Stimulated activated CD4-positive, alpha-beta T cell treated with anti-CD3 and anti-CD28 coated beads, Interleukin-12 subunit alpha, Interleukin-12 subunit beta, amount 100 ng/mL, for 48 hours (primary cell): ENCODE results near the gene LBHD2.
"Not testable (repeated sequence)": the region's sequence is repeated elsewhere in the genome, so short reads cannot be mapped to it uniquely, and the experiment has no call there.

Source experiments
- DNase-seq, 3 donors: peaks; one replicate each; pipeline ENCODE4 v3.0.0-alpha.2; 2020; ENCODE audit warnings: low read depth in 2 of 3, low spot score in 1 of 3

Gene LBHD2

GRCh38 chr14:103103461-103104388, 19.7 kb downstream of the LBHD2 start:
- DNase-seq: no peak

- no peak for DNase-seq
These were observed 20.3 kb downstream of the LBHD2 start for GRCh38 chr14:103104389-103104653.

GRCh38 chr14:103104654-103105452, 20.8 kb downstream of the LBHD2 start:
- peak; percentile 24 to 67 (median 65) for DNase-seq

GRCh38 chr14:103105580-103106150, 21.7 kb downstream of the LBHD2 start:
- no peak for DNase-seq

- no peak for DNase-seq
These were observed 23.4 kb downstream of the LBHD2 start for GRCh38 chr14:103107455-103107854.

- no peak for DNase-seq
These were observed 24.1 kb downstream of the LBHD2 start for GRCh38 chr14:103107941-103108748.

GRCh38 chr14:103108749-103109207, 24.8 kb downstream of the LBHD2 start:
- DNase-seq: no peak

- DNase-seq: no peak
These were observed 25.8 kb downstream of the LBHD2 start for GRCh38 chr14:103109535-103110441.

- DNase-seq: no peak
These were observed 26.7 kb downstream of the LBHD2 start for GRCh38 chr14:103110681-103111231.

- DNase-seq: no peak
These were observed 27.3 kb downstream of the LBHD2 start for GRCh38 chr14:103111232-103111868.

- DNase-seq: no peak
These were observed 28.6 kb downstream of the LBHD2 start for GRCh38 chr14:103112400-103113243.

- DNase-seq: no peak
These were observed 29.3 kb downstream of the LBHD2 start for GRCh38 chr14:103113303-103113702.

- DNase-seq: no peak
These were observed 29.8 kb downstream of the LBHD2 start for GRCh38 chr14:103113774-103114173.

- DNase-seq: not testable (repeated sequence)
These were observed 31.2 kb downstream of the LBHD2 start for GRCh38 chr14:103115086-103115679.

- DNase-seq: no peak
These were observed 32.0 kb downstream of the LBHD2 start for GRCh38 chr14:103115845-103116572.

GRCh38 chr14:103116636-103117035, 32.6 kb downstream of the LBHD2 start:
- DNase-seq: no peak

- not testable (repeated sequence) for DNase-seq
These were observed 33.5 kb downstream of the LBHD2 start for GRCh38 chr14:103117499-103117898.
